GM18519 (cell line): ENCODE data around the gene ZNF469.

Experiments
- ATAC-seq: cut with Tn5 transposase; IDR thresholded peaks from one replicate; pipeline ENCODE4 v1.9.1; 2021; ENCODE audit warnings: mild to moderate bottlenecking, moderate library complexity; ENCODE audit not compliant: unreplicated experiment, low FRiP score

The ZNF469 gene

DNA sequence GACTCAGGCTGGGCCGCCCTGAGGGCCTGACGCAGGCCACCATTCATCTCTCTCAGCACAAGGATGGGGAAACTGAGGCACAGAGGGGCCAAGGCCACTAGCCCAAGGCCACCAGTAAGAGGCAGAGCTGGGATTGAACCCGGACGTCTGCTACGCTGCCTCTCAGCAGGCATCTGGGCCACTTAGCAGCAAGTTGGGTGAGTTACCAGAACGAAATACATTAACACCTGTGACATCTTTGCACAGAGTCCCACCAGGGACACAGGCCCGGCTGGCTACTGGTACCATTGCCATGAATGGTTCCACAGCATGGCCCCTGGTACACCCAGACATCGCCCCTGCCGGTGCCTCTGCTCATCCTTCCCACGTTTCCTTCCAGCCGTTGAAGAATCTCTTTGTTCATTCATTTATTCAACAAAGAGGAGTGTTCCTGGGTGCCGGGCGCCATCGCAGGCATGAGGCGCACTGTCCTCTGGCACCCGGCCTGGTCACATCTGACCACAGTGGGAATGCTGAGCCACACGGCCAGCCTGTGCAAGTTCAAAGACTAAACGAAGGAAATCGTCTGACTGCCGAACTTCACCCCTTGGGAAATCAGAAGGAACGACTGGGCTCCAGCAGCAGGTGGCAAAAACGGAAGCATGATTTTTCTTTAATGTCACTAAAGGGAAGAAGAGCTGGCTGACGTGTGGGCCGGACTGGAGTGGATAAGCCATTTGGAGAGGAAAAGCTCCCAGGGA is 7.4 kb upstream of the ZNF469 start:
- ATAC-seq: no peak

GRCh38 chr16:88375996-88376834 is 6.5 kb upstream of the ZNF469 start:
- no peak for ATAC-seq

DNA sequence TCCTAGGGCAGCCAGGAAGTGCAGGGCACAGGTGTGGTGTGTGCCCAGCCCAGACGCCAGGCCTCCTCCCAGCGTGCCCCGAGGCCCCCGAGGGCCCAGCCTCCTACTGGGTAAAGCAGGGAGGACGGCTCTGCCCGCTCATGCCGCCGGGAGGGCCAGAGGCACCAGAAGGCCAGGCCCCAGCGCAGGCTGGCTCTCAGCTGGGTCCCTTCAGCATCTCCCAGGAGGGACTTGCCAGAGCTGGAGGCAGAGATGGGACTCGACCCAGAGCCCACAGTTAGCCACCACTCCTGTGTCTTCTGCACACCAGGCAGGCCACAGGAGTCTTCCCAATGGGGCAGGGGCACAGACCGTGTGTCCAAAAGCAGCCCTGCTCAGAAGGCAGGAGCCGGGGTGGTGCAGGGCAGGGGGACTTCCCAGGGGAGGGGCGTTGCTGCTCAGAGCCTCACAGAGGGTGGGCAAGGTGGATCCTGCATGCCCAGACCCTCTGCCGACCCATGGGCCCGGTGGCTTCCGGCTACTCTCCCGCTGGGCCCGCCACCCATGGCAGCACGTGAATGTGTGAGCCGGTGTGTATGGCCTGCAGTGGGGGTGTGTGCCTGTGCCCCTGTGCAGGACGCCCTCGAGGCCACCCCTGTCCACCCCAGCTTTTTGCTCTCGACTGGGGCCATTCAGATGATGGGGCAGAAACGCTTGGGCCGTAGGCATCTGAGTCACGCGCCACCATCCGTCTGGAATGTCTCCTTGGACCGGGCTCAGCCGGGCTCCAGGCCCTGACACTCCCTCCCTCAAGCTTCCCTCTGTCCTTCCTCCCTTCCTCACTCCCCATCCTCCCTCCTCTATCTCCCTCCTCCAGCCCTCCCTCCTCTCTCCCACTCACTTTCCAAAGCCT is 5.7 kb upstream of the ZNF469 start:
- ATAC-seq: no peak

GRCh38 chr16:88377961-88378360 is 4.8 kb upstream of the ZNF469 start:
- no peak for ATAC-seq

GRCh38 chr16:88378401-88378800 is 4.4 kb upstream of the ZNF469 start:
- ATAC-seq: no peak

GRCh38 chr16:88378836-88379693 is 3.7 kb upstream of the ZNF469 start:
- ATAC-seq: no peak

DNA sequence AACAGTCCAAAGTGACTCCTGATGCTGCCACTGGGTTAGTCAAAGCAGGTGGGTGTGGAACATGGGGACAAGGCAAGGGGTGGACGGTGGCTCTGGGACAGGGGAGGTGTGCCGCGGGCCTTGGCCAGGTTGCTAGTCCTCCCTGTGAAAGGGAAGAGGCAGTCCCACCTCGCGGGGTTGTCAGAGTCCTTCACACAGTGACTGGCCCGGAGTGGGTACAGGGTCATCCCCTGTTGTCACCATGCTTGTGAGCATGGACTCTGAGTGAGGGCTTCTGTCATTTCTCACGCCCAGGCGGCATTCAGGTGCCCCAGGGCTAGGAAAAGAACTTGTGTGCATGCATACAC is 3.1 kb upstream of the ZNF469 start:
- no peak for ATAC-seq

- no peak for ATAC-seq
Observed at GRCh38 chr16:88380099-88380498, 2.7 kb upstream of the ZNF469 start.

- no peak for ATAC-seq
Observed at GRCh38 chr16:88380619-88381018, 2.1 kb upstream of the ZNF469 start.

GRCh38 chr16:88381820-88382451 is 823 bp upstream of the ZNF469 start:
- no peak for ATAC-seq

- ATAC-seq: no peak
Observed at GRCh38 chr16:88383401-88384221, 852 bp downstream of the ZNF469 start.

GRCh38 chr16:88384222-88385111 is 1.7 kb downstream of the ZNF469 start:
- no peak for ATAC-seq

- no peak for ATAC-seq
Observed at GRCh38 chr16:88385112-88385594, 2.4 kb downstream of the ZNF469 start.

- ATAC-seq: no peak
Observed at GRCh38 chr16:88385831-88386815, 3.4 kb downstream of the ZNF469 start.

- no peak for ATAC-seq
Observed at GRCh38 chr16:88387180-88387765, 4.5 kb downstream of the ZNF469 start.
